ENCODE measurements around the gene RTN4RL2. TPM values are rescaled to one million over a fixed set of nuclear protein-coding genes. Genes with fewer than 3 reads are reported as not detected.

Gene RTN4RL2
- total RNA-seq, 4 donors from 2014 or later, result 0.13 to 2.8 (median 0.77) TPM

DNA sequence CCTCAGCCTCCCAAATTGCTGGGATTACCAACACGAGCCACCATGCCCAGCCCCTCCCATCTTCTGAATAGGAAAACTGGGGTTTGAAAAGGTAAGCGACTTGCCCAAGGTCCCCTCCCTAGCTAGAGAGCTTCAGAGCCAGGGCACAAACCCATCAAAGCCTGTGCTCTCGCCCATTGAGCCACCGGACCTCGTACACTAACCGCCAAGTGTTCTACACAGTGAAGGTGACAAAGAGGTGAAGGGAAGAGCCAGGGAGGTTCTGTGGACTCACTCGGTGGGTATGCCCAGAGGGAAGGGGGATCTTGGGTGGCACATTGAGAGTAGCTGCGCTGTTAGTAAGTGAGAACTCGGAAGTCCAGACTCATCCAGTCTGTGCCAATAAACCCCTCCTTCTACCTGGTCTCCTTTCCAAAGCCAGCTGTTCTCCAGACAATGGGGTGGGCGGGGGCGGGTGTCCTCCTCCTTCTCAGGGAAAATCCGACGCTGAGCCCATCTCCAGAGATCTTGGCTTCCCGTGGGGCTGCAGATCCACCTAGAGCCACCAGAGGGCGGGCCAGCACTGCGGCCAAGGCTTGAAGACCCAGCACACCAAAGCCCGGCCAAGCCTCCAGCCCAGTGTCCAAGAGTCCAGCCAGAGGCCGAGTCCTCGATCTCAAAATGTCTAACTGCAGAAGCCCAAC, 3.2 kb upstream of the RTN4RL2 start:
- ATAC-seq (peak; percentile 82 to 87), DNase-seq (peak; percentile 73 to 84)
- TF ChIP-seq, protein P1, sequence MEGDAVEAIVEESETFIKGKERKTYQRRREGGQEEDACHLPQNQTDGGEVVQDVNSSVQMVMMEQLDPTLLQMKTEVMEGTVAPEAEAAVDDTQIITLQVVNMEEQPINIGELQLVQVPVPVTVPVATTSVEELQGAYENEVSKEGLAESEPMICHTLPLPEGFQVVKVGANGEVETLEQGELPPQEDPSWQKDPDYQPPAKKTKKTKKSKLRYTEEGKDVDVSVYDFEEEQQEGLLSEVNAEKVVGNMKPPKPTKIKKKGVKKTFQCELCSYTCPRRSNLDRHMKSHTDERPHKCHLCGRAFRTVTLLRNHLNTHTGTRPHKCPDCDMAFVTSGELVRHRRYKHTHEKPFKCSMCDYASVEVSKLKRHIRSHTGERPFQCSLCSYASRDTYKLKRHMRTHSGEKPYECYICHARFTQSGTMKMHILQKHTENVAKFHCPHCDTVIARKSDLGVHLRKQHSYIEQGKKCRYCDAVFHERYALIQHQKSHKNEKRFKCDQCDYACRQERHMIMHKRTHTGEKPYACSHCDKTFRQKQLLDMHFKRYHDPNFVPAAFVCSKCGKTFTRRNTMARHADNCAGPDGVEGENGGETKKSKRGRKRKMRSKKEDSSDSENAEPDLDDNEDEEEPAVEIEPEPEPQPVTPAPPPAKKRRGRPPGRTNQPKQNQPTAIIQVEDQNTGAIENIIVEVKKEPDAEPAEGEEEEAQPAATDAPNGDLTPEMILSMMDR (IDR thresholded peaks at IDR 0.05 in 4 of 5, conservative IDR thresholded peaks at IDR 0.05 in 1 of 5), result peak; percentile 94 to 100 (median 96)
- no peak for TF ChIP-seq POLR2A (IDR thresholded peaks at IDR 0.05)
- H3K9me3 ChIP-seq, result no peaks in the 10 kb centered on the region
- peak overlapping the region in 1 of 4 donors; percentile 30 for H3K4me3 ChIP-seq
- H3K27ac ChIP-seq, result no peak overlapping the region
- peaks cover 21 to 30% of the 10 kb centered on the region in 2 donors for H3K4me1 ChIP-seq
- intact Hi-C loops (cut with DNase I; ENCODE audit: low total_unique reads) (loop anchor here (1.0 to 10.0 kb wide), 7 partner anchors 23 to 1058 kb away; partner anchors contain the start of genes TIMM10 and UBE2L6), in situ Hi-C loops (cut with MboI; ENCODE audit: low sequenced_read_pairs in 4 of 4) (loop anchor here (5.0 to 25.0 kb wide), 5 partner anchors 70 to 1055 kb away; partner anchors contain the start of genes YPEL4 (in 3 of the 4) and OR5B21 (in 1 of the 4))
- H3K36me3 ChIP-seq, result no peaks in the 10 kb centered on the region
- H3K27me3 ChIP-seq, result peaks cover 22 to 41% (median 33%) of the 10 kb centered on the region in 3 donors

DNA sequence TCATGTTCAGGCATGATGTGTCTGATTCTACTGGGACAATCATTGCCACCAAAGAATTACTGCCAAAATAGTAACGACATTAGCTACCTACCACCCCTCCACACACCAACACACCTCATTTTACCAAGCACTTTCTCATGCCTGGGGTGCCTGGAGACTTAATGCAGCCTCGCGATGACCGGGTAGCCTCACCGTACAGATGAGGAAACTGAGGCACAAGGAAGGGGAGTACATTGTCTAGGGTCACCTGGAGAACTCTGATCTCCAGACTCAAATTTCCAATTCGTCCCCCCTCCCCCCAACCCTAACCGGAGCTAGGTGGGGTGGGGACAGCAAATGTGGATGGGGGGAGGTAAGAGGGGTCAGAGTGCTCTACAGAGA, 2.7 kb upstream of the RTN4RL2 start:
- H3K27ac ChIP-seq, result no peak overlapping the region
- peaks cover 21 to 30% of the 10 kb centered on the region in 2 donors for H3K4me1 ChIP-seq
- DNase-seq (no peak), ATAC-seq (no peak)
- TF ChIP-seq, protein P1 (IDR thresholded peaks at IDR 0.05 in 4 of 5, conservative IDR thresholded peaks at IDR 0.05 in 1 of 5), result no peak
- no peak for TF ChIP-seq POLR2A (IDR thresholded peaks at IDR 0.05)
- intact Hi-C loops (cut with DNase I; ENCODE audit: low total_unique reads) (loop anchor here (1.0 to 10.0 kb wide), 8 partner anchors 19 to 1057 kb away; partner anchors contain the start of genes TIMM10 and UBE2L6), in situ Hi-C loops (cut with MboI; ENCODE audit: low sequenced_read_pairs in 4 of 4) (loop anchor here (5.0 to 25.0 kb wide), 5 partner anchors 70 to 1055 kb away; partner anchors contain the start of genes YPEL4 (in 3 of the 4) and OR5B21 (in 1 of the 4))
- no peaks in the 10 kb centered on the region for H3K36me3 ChIP-seq
- no peaks in the 10 kb centered on the region for H3K9me3 ChIP-seq
- H3K4me3 ChIP-seq, result peak overlapping the region in 1 of 4 donors; percentile 30
- peaks cover 22 to 42% (median 33%) of the 10 kb centered on the region in 3 donors for H3K27me3 ChIP-seq

DNA sequence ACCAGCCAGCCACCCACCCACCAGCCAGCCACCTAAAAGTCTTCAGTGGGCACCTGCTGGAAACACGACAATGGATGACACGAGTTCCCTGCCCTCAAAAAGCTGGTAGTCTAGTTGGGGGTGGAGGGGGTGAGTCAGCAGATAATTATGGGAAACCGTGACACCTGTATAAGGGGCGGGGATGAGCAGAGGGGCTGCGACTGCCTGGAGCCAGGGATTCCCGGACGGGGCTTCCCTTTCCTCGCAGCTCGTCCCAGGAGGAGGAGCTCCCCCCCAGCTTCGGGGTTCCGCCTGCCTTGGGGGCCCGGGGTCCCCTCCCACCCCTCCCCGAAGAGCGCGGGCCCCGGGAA, 2.3 kb upstream of the RTN4RL2 start:
- H3K4me1 ChIP-seq, result peaks cover 21 to 30% of the 10 kb centered on the region in 2 donors
- no peaks in the 10 kb centered on the region for H3K36me3 ChIP-seq
- ATAC-seq (no peak), DNase-seq (no peak)
- in situ Hi-C loops (cut with MboI; ENCODE audit: low sequenced_read_pairs in 4 of 4), result loop anchor here (5.0 to 25.0 kb wide), 5 partner anchors 69 to 1054 kb away; partner anchors contain the start of genes YPEL4 (in 3 of the 4) and OR5B21 (in 1 of the 4)
- H3K27ac ChIP-seq, result no peak overlapping the region
- H3K27me3 ChIP-seq, result peaks cover 22 to 42% (median 33%) of the 10 kb centered on the region in 3 donors
- H3K9me3 ChIP-seq, result no peaks in the 10 kb centered on the region
- TF ChIP-seq, protein P1 (IDR thresholded peaks at IDR 0.05 in 4 of 5, conservative IDR thresholded peaks at IDR 0.05 in 1 of 5), result no peak
- TF ChIP-seq POLR2A (IDR thresholded peaks at IDR 0.05), result no peak
- peak overlapping the region; percentile 46 to 63 (median 54) for H3K4me3 ChIP-seq
- intact Hi-C loops (cut with DNase I; ENCODE audit: low total_unique reads), result loop anchor here (2.0 to 10.0 kb wide), 4 partner anchors 19 to 1057 kb away; partner anchors contain the start of gene UBE2L6

DNA sequence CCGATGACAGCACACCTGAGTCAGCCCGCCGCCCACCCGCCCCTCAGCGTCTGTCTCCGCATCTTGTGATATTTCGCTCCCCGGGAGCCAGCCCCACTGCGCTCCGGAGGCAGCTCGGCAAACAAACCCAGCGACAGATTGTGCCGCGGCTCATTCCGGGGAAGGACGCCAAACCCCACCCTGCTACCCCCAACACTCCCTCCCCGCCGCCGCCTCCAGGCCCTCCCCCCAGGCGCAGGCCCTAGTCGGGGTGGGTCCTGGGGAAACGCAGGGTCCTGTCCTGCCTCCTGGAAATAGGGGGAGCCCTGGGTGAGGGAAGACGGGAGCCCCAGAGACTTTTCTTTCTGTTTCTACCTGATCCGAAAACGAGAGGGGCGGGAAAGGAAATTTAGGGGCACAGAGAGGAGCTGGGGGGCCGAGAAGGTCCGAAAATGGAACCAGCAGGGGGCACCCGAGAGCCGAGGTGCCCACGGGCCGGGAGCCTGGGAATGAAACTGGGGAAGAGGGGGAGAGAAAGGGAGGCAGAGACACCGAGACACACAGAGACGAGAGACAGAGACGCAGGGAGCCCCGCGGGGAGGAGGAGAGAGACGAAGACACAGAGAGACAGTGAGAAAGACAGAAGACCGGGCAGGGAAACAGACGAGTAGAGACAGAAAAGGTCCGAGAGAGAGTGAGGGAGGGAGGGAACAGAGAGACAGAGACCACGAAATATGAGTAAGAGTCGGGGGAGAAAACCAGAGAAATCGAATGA, 1.7 kb upstream of the RTN4RL2 start:
- intact Hi-C loops (cut with DNase I; ENCODE audit: low total_unique reads), result loop anchor here (2.0 to 10.0 kb wide), 4 partner anchors 18 to 1056 kb away; partner anchors contain the start of gene UBE2L6
- DNase-seq (no peak), ATAC-seq (peak; percentile 42 to 63)
- in situ Hi-C loops (cut with MboI; ENCODE audit: low sequenced_read_pairs in 4 of 4), result loop anchor here (5.0 to 25.0 kb wide), 5 partner anchors 69 to 1054 kb away; partner anchors contain the start of genes YPEL4 (in 3 of the 4) and OR5B21 (in 1 of the 4)
- H3K36me3 ChIP-seq, result no peaks in the 10 kb centered on the region
- H3K4me3 ChIP-seq, result peak overlapping the region; percentile 46 to 63 (median 54)
- peaks cover 21 to 30% of the 10 kb centered on the region in 2 donors for H3K4me1 ChIP-seq
- TF ChIP-seq, protein P1 (IDR thresholded peaks at IDR 0.05 in 4 of 5, conservative IDR thresholded peaks at IDR 0.05 in 1 of 5), result peak; percentile 70 to 90 (median 80)
- TF ChIP-seq POLR2A (IDR thresholded peaks at IDR 0.05), result no peak
- H3K27me3 ChIP-seq, result peaks cover 22 to 42% (median 33%) of the 10 kb centered on the region in 3 donors
- H3K27ac ChIP-seq, result no peak overlapping the region
- no peaks in the 10 kb centered on the region for H3K9me3 ChIP-seq
